SK-N-SH (cell line): Measurements from ENCODE around the gene VPS16. TPM values are rescaled to one million over a fixed set of nuclear protein-coding genes. Genes with fewer than 3 reads are reported as not detected.

Experiments used
- CTCF ChIA-PET: fragments of 300-600, 350-600 bp; formaldehyde crosslinking; extraction: SDS; loops from one replicate; lab custom pipeline; 2021; lab: Yijun Ruan, JAX
- POLR2A ChIA-PET: fragments of 350-600 bp; sonication (Branson Sonifier 250); formaldehyde crosslinking; extraction: SDS; loops from one replicate; lab custom pipeline; 2020; ENCODE audit warnings: antibody characterized with exemption, inconsistent platforms; lab: Yijun Ruan, JAX
- DNase-seq: peaks from one replicate; pipeline ENCODE4 v3.0.0; 2012
- H2AFZ ChIP-seq: fragments of 200-600 bp; sonication (generic); 2 replicates; pipeline ENCODE4 v1.8.1; 2016; ENCODE audit warnings: antibody characterized with exemption, mild to moderate bottlenecking, low read depth
- H3F3A ChIP-seq: fragments of 200-600 bp; sonication (generic); replicated peaks from 2 replicates; pipeline ENCODE3; 2016; ENCODE audit warnings: antibody characterized with exemption, mild to moderate bottlenecking; ENCODE audit not compliant: insufficient read depth
- H3K27ac ChIP-seq, 2 experiments: fragments of 200-500 bp in 1 of 2; fragments of 200-600 bp in 1 of 2; sonication (Bioruptor generic) in 1 of 2; sonication (generic), shearing (Covaris generic) in 1 of 2; 2 replicates each; pipeline versions ENCODE4 v1.5.1 to v1.6.1; 2014 to 2016; ENCODE audit warnings: low read depth in 2 of 2, inconsistent platforms in 1 of 2, low read length in 1 of 2, mild to moderate bottlenecking in 1 of 2, mixed read lengths in 1 of 2
- H3K27me3 ChIP-seq: fragments of 200-600 bp; sonication (generic), shearing (Covaris generic); 2 replicates; pipeline ENCODE4 v1.6.1; 2016; ENCODE audit warnings: mixed run types; ENCODE audit not compliant: insufficient read depth
- H3K36me3 ChIP-seq, 2 experiments: fragments of 200-500 bp in 1 of 2; fragments of 200-600 bp in 1 of 2; sonication (Bioruptor generic) in 1 of 2; sonication (generic) in 1 of 2; replicated peaks in 1 of 2; 2 replicates each; pipeline versions ENCODE3 to v1.5.1; 2014 to 2016; ENCODE audit warnings: low read length in 1 of 2, mild to moderate bottlenecking in 1 of 2; ENCODE audit not compliant: insufficient read depth in 2 of 2, control insufficient read depth in 1 of 2
- H3K4me1 ChIP-seq, 2 experiments: fragments of 200-500 bp in 1 of 2; fragments of 200-600 bp in 1 of 2; sonication (Bioruptor generic) in 1 of 2; sonication (generic), shearing (Covaris generic) in 1 of 2; 2 replicates each; pipeline versions ENCODE4 v1.5.1 to v1.6.1; 2014 to 2016; ENCODE audit warnings: low read depth in 1 of 2, low read length in 1 of 2, mixed run types in 1 of 2; ENCODE audit not compliant: insufficient read depth in 2 of 2, control insufficient read depth in 1 of 2
- H3K4me2 ChIP-seq: fragments of 200-600 bp; sonication (generic), shearing (Covaris generic); 2 replicates; pipeline ENCODE4 v1.6.1; 2017; ENCODE audit warnings: mixed run types
- H3K4me3 ChIP-seq, 2 experiments: fragments of 200-500 bp in 1 of 2; fragments of 200-600 bp in 1 of 2; sonication (Bioruptor generic) in 1 of 2; sonication (generic), shearing (Covaris generic) in 1 of 2; 2 replicates each; pipeline versions ENCODE4 v1.5.1 to v1.8.1; 2014 to 2016; ENCODE audit warnings: low read depth in 2 of 2, inconsistent platforms in 1 of 2, low read length in 1 of 2, mild to moderate bottlenecking in 1 of 2, mixed read lengths in 1 of 2, moderate library complexity in 1 of 2
- H3K79me2 ChIP-seq: fragments of 200-600 bp; sonication (generic); 2 replicates; pipeline ENCODE4 v1.8.1; 2017; ENCODE audit warnings: mild to moderate bottlenecking; ENCODE audit not compliant: insufficient read depth
- H3K9ac ChIP-seq: fragments of 200-600 bp; sonication (generic); 2 replicates; pipeline ENCODE4 v1.6.1; 2017; ENCODE audit warnings: mixed run types
- H3K9me2 ChIP-seq: fragments of 200-600 bp; sonication (generic); 2 replicates; pipeline ENCODE4 v1.6.1; 2017; ENCODE audit warnings: mixed run types
- H3K9me3 ChIP-seq: fragments of 200-600 bp; sonication (generic); 2 replicates; pipeline ENCODE4 v1.6.1; 2017; ENCODE audit warnings: mixed run types, mild to moderate bottlenecking, moderate library complexity
- H4K20me1 ChIP-seq: fragments of 200-600 bp; sonication (generic); 2 replicates; pipeline ENCODE4 v1.6.1; 2017; ENCODE audit warnings: mild to moderate bottlenecking, mixed run types; ENCODE audit not compliant: insufficient read depth
- CHD2 ChIP-seq: fragments of 150-350 bp; IDR thresholded peaks from 2 replicates; pipeline ENCODE4 v1.6.1; 2018; ENCODE audit warnings: low read length; ENCODE audit not compliant: partially characterized antibody
- CTCF ChIP-seq: fragments of 200-600 bp; sonication (generic); IDR thresholded peaks from 2 replicates; pipeline ENCODE4 v1.6.1; 2017; ENCODE audit warnings: antibody characterized with exemption, mild to moderate bottlenecking, moderate library complexity
- EP300 ChIP-seq, 2 experiments: IDR thresholded peaks; 2 replicates each; pipeline versions ENCODE4 v1.4.0 to v1.6.1; 2012; ENCODE audit warnings: borderline replicate concordance in 1 of 2, low read depth in 1 of 2, low read length in 1 of 2
- MAX ChIP-seq: IDR thresholded peaks from 2 replicates; pipeline ENCODE4 v1.4.0; 2012; ENCODE audit warnings: low read depth
- MXI1 ChIP-seq: IDR thresholded peaks from 2 replicates; pipeline ENCODE4 v1.6.1; 2012; ENCODE audit warnings: mild to moderate bottlenecking, low read depth, low read length, improper control_type of control experiment
- RAD21 ChIP-seq: IDR thresholded peaks from 2 replicates; pipeline ENCODE4 v1.6.1; 2012; ENCODE audit warnings: mild to moderate bottlenecking, low read length
- RFX5 ChIP-seq: IDR thresholded peaks from 2 replicates; pipeline ENCODE4 v1.6.1; 2012; ENCODE audit warnings: mild to moderate bottlenecking, improper control_type of control experiment, low read length
- RXRA ChIP-seq: IDR thresholded peaks from 2 replicates; pipeline ENCODE4 v1.4.0; 2012; ENCODE audit warnings: low read depth, mild to moderate bottlenecking, borderline replicate concordance
- SMC3 ChIP-seq: IDR thresholded peaks from 2 replicates; pipeline ENCODE4 v1.6.1; 2012; ENCODE audit warnings: low read depth, low read length, improper control_type of control experiment
- WGBS: methylation state at CpG from one replicate; pipeline ENCODE4 v1.1.6; 2017; ENCODE audit warnings: low lambda C conversion rate; 5-methylcytosine and 5-hydroxymethylcytosine counted together
- polyA plus RNA-seq, 3 experiments: library from polyadenylated mRNA; depleted of rRNA; stranded (reverse); fragments of >200 nt; gene quantifications; 2 replicates each; pipeline ENCODE4 v1.2.3, GENCODE V29; 2012

VPS16 gene
- polyA plus RNA-seq, 1 of the 3 experiments (the other 2 are of a cell fraction) = 62.0 TPM

- TF ChIP-seq CTCF (no peak), RXRA (no peak), RFX5 (no peak)
Observed at GRCh38 chr20:2871661-2872458, 31.3 kb downstream of the VPS16 start (continued).

GRCh38 chr20:2872459-2873009 is 32.0 kb downstream of the VPS16 start:
- 2% methylated on average over 36 of the region's 49 CpGs for WGBS
- H3K4me1 ChIP-seq = peaks cover 13 to 22% of the 10 kb centered on the region in 2 experiments
- ChIA-PET CTCF (interaction anchor here (0.7 to 1.5 kb wide), 10 partner anchors 8 to 576 kb away, joined by 3 to 4 read pairs (median 3); no protein-coding TSS in a partner anchor), POLR2A (interaction anchor here (1.0 to 1.1 kb wide), 2 partner anchors 72 to 220 kb away, joined by 3 to 4 read pairs; partner anchors contain the start of genes CPXM1 and NOP56)
- peak overlapping the region; percentile 97 for H3K4me2 ChIP-seq
- peaks cover 3 to 5% of the 10 kb centered on the region in 2 experiments for H3K36me3 ChIP-seq
- peak; percentile 79 for DNase-seq
- H2AFZ ChIP-seq = peak overlapping the region; percentile 94
- H3K27ac ChIP-seq = peak overlapping the region; percentile 43 to 71; a peak in 3 of 4 replicates
- H3K27me3 ChIP-seq = no peaks in the 10 kb centered on the region
- H3K4me3 ChIP-seq = peak overlapping the region; percentile 89 to 98
- H3K9me2 ChIP-seq = no peaks in the 10 kb centered on the region
- H3K9me3 ChIP-seq = no peaks in the 10 kb centered on the region
- peaks cover 40% of the 10 kb centered on the region for H3K79me2 ChIP-seq
- peaks cover 9% of the 10 kb centered on the region; the same call in 1 of the 2 replicates for H4K20me1 ChIP-seq
- TF ChIP-seq MXI1 = peak; percentile 69; the same call in 1 of the 2 replicates
- no peak for TF ChIP-seq EP300 (IDR thresholded peaks at IDR 0.05; ENCODE audit: borderline replicate concordance in 1 of 2, low read depth in 1 of 2, low read length in 1 of 2)
- TF ChIP-seq MAX = peak; percentile 45
- peak; percentile 34 for TF ChIP-seq CTCF
- TF ChIP-seq CHD2 = no peak
- TF ChIP-seq SMC3 = peak; percentile 24; the same call in 1 of the 2 replicates
- 0 out of 2 replicates have a peak, but pooled peaks have one; percentile 16 for TF ChIP-seq RAD21
- peak overlapping the region; percentile 88; the same call in 1 of the 2 replicates for H3K9ac ChIP-seq
- H3F3A ChIP-seq = peaks cover 20% of the 10 kb centered on the region
